ENCODE results near the gene KRTAP5-4.
"Not testable (repeated sequence)": the region's sequence is repeated elsewhere in the genome, so short reads cannot be mapped to it uniquely, and the experiment has no call there.

Gene KRTAP5-4

GRCh38 chr11:1600626-1601025 is 21.3 kb downstream of the KRTAP5-4 start:
- no peak for DNase-seq (ENCODE audit: low read depth in 2 of 2)

GRCh38 chr11:1598816-1599215 is 23.1 kb downstream of the KRTAP5-4 start:
- no peak for DNase-seq (ENCODE audit: low read depth in 2 of 2)

GRCh38 chr11:1598406-1598805 is 23.5 kb downstream of the KRTAP5-4 start:
- not testable (repeated sequence) for DNase-seq (ENCODE audit: low read depth in 2 of 2)

GRCh38 chr11:1597994-1598380 is 24.0 kb downstream of the KRTAP5-4 start, which contains the start of gene KRTAP5-2:
Gene KRTAP5-2, minus strand, starts transcription at chr11:1598294. Its CDS starts 44 bp downstream, at chr11:1598250.
- DNase-seq (ENCODE audit: low read depth in 2 of 2): no peak

GRCh38 chr11:1597331-1597993 is 24.5 kb downstream of the KRTAP5-4 start:
- DNase-seq (ENCODE audit: low read depth in 2 of 2): no peak

GRCh38 chr11:1596576-1597121 is 25.3 kb downstream of the KRTAP5-4 start:
- not testable (repeated sequence) for DNase-seq (ENCODE audit: low read depth in 2 of 2)

GRCh38 chr11:1595994-1596575 is 25.9 kb downstream of the KRTAP5-4 start:
- DNase-seq (ENCODE audit: low read depth in 2 of 2): not testable (repeated sequence)

- DNase-seq (ENCODE audit: low read depth in 2 of 2): no peak
Measured at GRCh38 chr11:1592628-1593027, 29.3 kb downstream of the KRTAP5-4 start.

- no peak for DNase-seq (ENCODE audit: low read depth in 2 of 2)
Measured at GRCh38 chr11:1589996-1590395, 31.9 kb downstream of the KRTAP5-4 start.

- not testable (repeated sequence) for DNase-seq (ENCODE audit: low read depth in 2 of 2)
Measured at GRCh38 chr11:1589191-1589963, 32.6 kb downstream of the KRTAP5-4 start.

- no peak for DNase-seq (ENCODE audit: low read depth in 2 of 2)
Measured at GRCh38 chr11:1586699-1587098, 35.2 kb downstream of the KRTAP5-4 start.

- not testable (repeated sequence) for DNase-seq (ENCODE audit: low read depth in 2 of 2)
Measured at GRCh38 chr11:1584661-1585370, 37.1 kb downstream of the KRTAP5-4 start, which contains the start of gene KRTAP5-1. Gene KRTAP5-1, minus strand, starts transcription at chr11:1585283. Its CDS starts 34 bp downstream, at chr11:1585249.

GRCh38 chr11:1582909-1583308 is 39.0 kb downstream of the KRTAP5-4 start:
- DNase-seq (ENCODE audit: low read depth in 2 of 2): not testable (repeated sequence)

- no peak for DNase-seq (ENCODE audit: low read depth in 2 of 2)
Measured at GRCh38 chr11:1581976-1582375, 40.0 kb downstream of the KRTAP5-4 start.

- DNase-seq (ENCODE audit: low read depth in 2 of 2): no peak
Measured at GRCh38 chr11:1576825-1577224, 45.1 kb downstream of the KRTAP5-4 start.

GRCh38 chr11:1575756-1576155 is 46.2 kb downstream of the KRTAP5-4 start:
- not testable (repeated sequence) for DNase-seq (ENCODE audit: low read depth in 2 of 2)

- no peak for DNase-seq (ENCODE audit: low read depth in 2 of 2)
Measured at GRCh38 chr11:1574933-1575242, 47.0 kb downstream of the KRTAP5-4 start.

- peak; percentile 37 to 40 for DNase-seq (ENCODE audit: low read depth in 2 of 2)
Measured at GRCh38 chr11:1574238-1574932, 47.6 kb downstream of the KRTAP5-4 start.

- DNase-seq (ENCODE audit: low read depth in 2 of 2): no peak
Measured at GRCh38 chr11:1573903-1574237, 48.1 kb downstream of the KRTAP5-4 start.

- DNase-seq (ENCODE audit: low read depth in 2 of 2): no peak
Measured at GRCh38 chr11:1573077-1573902, 48.6 kb downstream of the KRTAP5-4 start.
